GM06990 (cell line): ENCODE measurements around the gene SHH.
"Not testable (repeated sequence)": the region's sequence is repeated elsewhere in the genome, so short reads cannot be mapped to it uniquely, and the experiment has no call there.

Experiments
- DNase-seq: peaks from one replicate; pipeline ENCODE4 v3.0.0-alpha.2; 2011; ENCODE audit not compliant: insufficient read length; ENCODE audit errors: extremely low read depth
- H3K27me3 ChIP-seq: replicated peaks from 2 replicates; pipeline ENCODE4 v1.6.0; 2011; ENCODE audit warnings: low read length; ENCODE audit not compliant: control insufficient read depth, insufficient read depth
- H3K36me3 ChIP-seq: 2 replicates; pipeline ENCODE4 v1.5.1; 2011; ENCODE audit warnings: low read length; ENCODE audit not compliant: control insufficient read depth, insufficient read depth
- H3K4me3 ChIP-seq: replicated peaks from 2 replicates; pipeline ENCODE4 v1.5.1; 2011; ENCODE audit warnings: low read depth, mild to moderate bottlenecking, control low read depth, low read length
- CTCF ChIP-seq: IDR thresholded peaks from 2 replicates; pipeline ENCODE4 v1.5.1; 2011; ENCODE audit warnings: low read length, control low read depth, mild to moderate bottlenecking, inconsistent platforms; ENCODE audit not compliant: insufficient read depth, poor library complexity, severe bottlenecking

SHH gene

DNA sequence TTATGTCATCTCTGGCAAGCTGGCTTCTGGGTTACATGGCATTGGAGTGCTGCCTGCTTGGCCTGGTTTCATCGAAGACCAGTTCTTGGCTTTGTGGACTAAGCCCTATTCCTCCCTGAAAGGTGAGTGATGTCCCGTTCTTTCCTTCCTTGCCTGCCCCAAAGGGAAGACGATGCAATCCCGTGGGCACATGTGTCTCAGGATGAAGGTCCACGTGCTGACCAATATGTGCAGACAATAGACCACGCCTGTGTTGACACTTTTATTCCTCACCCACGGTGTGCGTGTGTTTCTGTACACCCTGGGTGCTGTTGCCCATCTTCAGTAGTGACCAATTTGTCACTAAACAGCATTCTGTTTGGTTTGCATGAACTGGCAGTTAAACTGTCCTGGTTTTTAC is 28.6 kb upstream of the SHH start:
- no peaks in the 10 kb centered on the region for H3K36me3 ChIP-seq
- DNase-seq: no peak
- peaks cover 1% of the 10 kb centered on the region for H3K27me3 ChIP-seq
- no peak overlapping the region for H3K4me3 ChIP-seq
- TF ChIP-seq CTCF: no peak

- no peak for DNase-seq
- Histone ChIP-seq H3K36me3 (no peaks in the 10 kb centered on the region), H3K4me3 (no peak overlapping the region), H3K27me3 (peaks cover 1% of the 10 kb centered on the region)
- no peak for TF ChIP-seq CTCF
These were observed 28.1 kb upstream of the SHH start for GRCh38 chr7:155840262-155840885.

DNA sequence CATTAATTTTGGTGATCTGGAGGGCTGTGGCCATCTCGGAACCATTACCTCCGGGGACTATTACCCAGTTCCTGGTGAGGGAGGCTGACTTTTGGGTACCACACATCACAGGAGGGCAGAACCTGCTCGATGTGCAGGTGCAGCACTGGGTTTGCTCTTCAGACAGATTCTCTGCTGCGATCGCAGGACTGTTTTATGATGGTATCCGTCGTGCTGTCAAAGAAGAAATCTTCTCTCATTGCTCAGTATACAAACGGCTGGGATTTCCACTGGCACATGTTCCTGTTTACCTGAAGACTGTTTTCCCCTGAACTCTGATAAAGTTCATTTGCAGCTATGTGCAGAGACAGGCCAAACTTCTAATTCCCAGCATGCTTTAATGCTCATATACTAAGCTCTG is 27.2 kb upstream of the SHH start:
- TF ChIP-seq CTCF: no peak
- Histone ChIP-seq H3K4me3 (no peak overlapping the region), H3K36me3 (no peaks in the 10 kb centered on the region), H3K27me3 (peaks cover 1% of the 10 kb centered on the region)
- no peak for DNase-seq

GRCh38 chr7:155838312-155838711 is 26.0 kb upstream of the SHH start:
- DNase-seq, H3K27me3 ChIP-seq, H3K36me3 ChIP-seq, H3K4me3 ChIP-seq: not testable (repeated sequence)

DNA sequence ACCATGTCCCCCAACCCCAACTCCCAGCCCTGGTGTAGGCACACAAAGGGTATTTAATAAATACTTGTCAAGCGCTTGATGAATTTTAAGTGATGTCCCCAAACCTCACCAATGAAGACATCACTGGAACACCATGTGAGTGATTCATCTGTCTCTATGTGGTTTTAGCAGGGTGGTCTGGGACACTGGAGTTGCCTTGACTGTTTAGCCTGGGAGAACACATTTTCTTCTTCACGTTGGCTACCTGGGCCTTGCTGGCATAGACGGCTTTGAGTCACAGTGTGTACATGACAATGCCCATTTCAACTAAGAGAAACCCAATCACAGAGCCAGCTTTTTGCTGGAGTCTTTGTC is 24.8 kb upstream of the SHH start:
- no peaks in the 10 kb centered on the region for H3K36me3 ChIP-seq
- no peak for DNase-seq
- peaks cover 1% of the 10 kb centered on the region for H3K27me3 ChIP-seq
- no peak overlapping the region for H3K4me3 ChIP-seq
- TF ChIP-seq CTCF: no peak

DNA sequence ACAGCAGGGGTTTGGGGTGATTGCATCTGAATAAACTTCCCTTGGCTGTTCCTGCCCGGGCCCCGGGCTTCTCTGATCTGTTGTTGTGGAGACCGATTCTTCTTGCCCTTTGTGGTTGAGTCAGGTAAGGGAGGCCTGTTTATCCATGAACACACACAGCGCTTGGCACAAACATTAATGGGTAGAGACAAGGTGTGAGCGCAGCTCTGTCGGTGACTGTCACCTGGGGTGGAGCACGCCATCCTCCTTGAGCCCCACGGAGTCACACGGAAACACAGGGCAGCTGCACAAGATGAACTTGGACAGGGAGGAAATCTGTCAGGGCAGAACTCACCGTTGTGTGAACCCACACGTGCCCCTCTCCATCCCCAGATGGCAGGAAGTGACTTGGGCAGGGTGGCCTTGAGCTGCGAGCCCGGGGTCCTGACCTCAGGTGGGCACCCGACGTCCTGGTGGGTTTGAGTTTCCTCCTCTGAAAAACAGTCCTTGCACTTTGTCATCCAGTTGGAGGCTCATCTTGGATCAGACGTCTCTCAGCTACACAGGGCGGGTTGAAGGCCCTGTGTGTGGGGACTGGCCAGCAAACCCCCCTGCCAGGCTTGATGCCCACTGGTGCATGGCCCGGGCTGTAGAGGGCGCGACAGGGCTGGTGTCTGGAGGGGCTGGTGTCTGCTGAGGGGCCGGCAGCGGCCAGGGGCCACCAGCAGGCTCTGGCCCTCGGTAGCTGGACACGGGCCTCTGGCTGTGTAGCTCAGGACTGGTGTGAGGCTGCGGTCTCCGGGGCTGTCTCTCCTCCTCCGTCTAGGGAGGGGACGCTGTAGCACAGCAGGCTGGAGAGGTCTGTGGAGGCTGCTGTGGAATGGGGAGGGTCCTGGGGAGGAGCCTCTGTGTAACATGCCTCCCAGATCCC is 24.2 kb upstream of the SHH start:
- Histone ChIP-seq H3K27me3 (peaks cover 1% of the 10 kb centered on the region), H3K36me3 (no peaks in the 10 kb centered on the region), H3K4me3 (no peak overlapping the region)
- TF ChIP-seq CTCF: no peak
- DNase-seq: no peak
